Thyroid gland (tissue), 4 donors: Measurements from ENCODE around the gene DLGAP1.

Source experiments
- CTCF ChIP-seq, 6 experiments: fragments of 200-600 bp in 3 of 6; fragments of 450-650 bp in 3 of 6; sonication (generic) in 3 of 6; IDR thresholded peaks; one replicate each; pipeline ENCODE4 v1.5.1; 2016 to 2019; ENCODE audit warnings: antibody characterized with exemption in 6 of 6, mild to moderate bottlenecking in 2 of 6, inconsistent platforms in 1 of 6, moderate library complexity in 1 of 6
- POLR2A ChIP-seq, 2 donors: fragments of 450-650 bp; IDR thresholded peaks; one replicate each; pipeline ENCODE4 v1.6.1; 2017; ENCODE audit warnings: antibody characterized with exemption in 2 of 2, mild to moderate bottlenecking in 2 of 2, moderate library complexity in 1 of 2

- TF ChIP-seq POLR2A (IDR thresholded peaks at IDR 0.05) (no peak), CTCF (IDR thresholded peaks at IDR 0.05) (no peak)
These were observed 664.4 kb downstream of the DLGAP1 start for GRCh38 chr18:3790703-3791102.
